Thyroid gland (tissue), 4 donors: Measurements from ENCODE around the gene ORM2.

Experiments used
- POLR2A ChIP-seq, 2 donors: fragments of 450-650 bp; IDR thresholded peaks; one replicate each; pipeline ENCODE4 v1.6.1; 2017; ENCODE audit warnings: antibody characterized with exemption in 2 of 2, mild to moderate bottlenecking in 2 of 2, moderate library complexity in 1 of 2
- TF ChIP-seq, protein P1 (sequence below), 6 experiments: fragments of 200-600 bp in 3 of 6; fragments of 450-650 bp in 3 of 6; sonication (generic) in 3 of 6; IDR thresholded peaks; one replicate each; pipeline ENCODE4 v1.5.1; 2016 to 2019; ENCODE audit warnings: antibody characterized with exemption in 6 of 6, mild to moderate bottlenecking in 2 of 6, inconsistent platforms in 1 of 6, moderate library complexity in 1 of 6

DNA sequence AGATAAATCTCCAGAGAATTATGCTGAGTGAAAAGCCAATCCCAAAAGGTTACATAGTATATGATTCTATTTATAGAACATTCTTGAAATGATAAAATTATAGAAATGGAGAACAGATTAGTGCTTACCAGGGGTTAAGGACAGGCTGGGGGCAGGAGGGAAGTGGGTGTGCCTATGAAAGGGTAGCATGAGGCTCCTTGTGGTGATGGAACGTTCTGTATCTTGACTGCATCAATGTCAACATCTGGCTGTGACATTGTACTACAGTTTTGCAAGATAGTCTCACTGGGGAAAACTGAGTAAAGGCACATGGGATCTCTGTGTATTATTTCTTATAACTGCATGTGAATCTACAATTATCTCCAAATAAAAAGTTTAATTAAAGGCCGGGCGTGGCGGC, 22.3 kb downstream of the ORM2 start:
- no peak for TF ChIP-seq POLR2A (IDR thresholded peaks at IDR 0.05)
- TF ChIP-seq, protein P1, sequence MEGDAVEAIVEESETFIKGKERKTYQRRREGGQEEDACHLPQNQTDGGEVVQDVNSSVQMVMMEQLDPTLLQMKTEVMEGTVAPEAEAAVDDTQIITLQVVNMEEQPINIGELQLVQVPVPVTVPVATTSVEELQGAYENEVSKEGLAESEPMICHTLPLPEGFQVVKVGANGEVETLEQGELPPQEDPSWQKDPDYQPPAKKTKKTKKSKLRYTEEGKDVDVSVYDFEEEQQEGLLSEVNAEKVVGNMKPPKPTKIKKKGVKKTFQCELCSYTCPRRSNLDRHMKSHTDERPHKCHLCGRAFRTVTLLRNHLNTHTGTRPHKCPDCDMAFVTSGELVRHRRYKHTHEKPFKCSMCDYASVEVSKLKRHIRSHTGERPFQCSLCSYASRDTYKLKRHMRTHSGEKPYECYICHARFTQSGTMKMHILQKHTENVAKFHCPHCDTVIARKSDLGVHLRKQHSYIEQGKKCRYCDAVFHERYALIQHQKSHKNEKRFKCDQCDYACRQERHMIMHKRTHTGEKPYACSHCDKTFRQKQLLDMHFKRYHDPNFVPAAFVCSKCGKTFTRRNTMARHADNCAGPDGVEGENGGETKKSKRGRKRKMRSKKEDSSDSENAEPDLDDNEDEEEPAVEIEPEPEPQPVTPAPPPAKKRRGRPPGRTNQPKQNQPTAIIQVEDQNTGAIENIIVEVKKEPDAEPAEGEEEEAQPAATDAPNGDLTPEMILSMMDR (IDR thresholded peaks at IDR 0.05): no peak
